ENCODE measurements around the gene PLD1.
"Not testable (repeated sequence)": the region's sequence is repeated elsewhere in the genome, so short reads cannot be mapped to it uniquely, and the experiment has no call there.

DNA sequence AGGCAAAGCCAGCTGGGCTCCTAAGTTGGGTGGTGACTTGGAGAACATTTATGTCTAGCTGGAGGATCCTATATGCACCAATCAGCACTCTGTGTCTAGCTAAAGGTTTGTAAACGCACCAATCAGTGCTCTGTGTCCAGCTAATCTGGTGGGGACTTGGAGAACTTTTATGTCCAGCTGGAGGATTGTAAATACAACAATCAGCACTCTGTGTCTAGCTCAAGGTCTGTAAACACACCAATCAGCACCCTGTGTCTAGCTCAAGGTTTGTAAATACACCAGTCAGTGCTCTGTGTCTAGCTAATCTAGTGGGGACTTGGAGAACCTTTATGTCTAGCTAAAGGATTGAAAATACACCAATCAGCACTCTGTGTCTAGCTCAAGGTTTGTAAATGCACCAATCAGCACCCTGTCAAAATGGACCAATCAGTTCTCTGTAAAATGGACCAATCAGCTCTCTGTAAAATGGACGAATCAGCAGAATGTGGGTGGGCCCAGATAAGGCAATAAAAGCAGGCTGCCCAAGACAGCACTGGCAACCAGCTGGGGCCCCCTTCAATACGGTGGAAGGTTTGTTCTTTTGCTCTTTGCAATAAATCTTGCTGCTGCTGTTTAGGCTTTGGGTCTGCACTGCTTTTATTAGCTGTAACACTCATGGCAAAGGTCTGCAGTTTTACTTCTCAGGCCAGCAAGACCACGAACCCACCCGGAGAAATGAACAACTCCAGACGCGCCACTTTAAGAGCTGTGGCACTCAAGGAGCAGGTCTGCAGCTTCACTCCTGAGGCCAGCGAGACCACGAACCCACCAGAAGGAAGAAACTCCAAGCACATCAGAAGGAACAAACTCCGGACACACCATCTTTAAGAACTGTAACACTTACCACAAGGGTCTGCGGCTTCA is 63.7 kb downstream of the PLD1 start:
- not testable (repeated sequence) for TF ChIP-seq NRF1 (IDR thresholded peaks at IDR 0.05; ENCODE audit: low read depth, low read length); CREB1 (IDR thresholded peaks at IDR 0.05); BRCA1 (IDR thresholded peaks at IDR 0.05; ENCODE audit: low read depth, low read length); SIN3A (conservative IDR thresholded peaks at IDR 0.05 in 1 of 2, IDR thresholded peaks at IDR 0.05 in 1 of 2; ENCODE audit: low read depth in 1 of 2, low read length in 2 of 2); RAD21 (IDR thresholded peaks at IDR 0.05 in 1 of 2, conservative IDR thresholded peaks at IDR 0.05 in 1 of 2; ENCODE audit: low read depth in 2 of 2, low read length in 2 of 2); BCL11A (IDR thresholded peaks at IDR 0.05; ENCODE audit: low read depth in 2 of 2, low read length in 2 of 2)
- TF ChIP-seq, protein P1, sequence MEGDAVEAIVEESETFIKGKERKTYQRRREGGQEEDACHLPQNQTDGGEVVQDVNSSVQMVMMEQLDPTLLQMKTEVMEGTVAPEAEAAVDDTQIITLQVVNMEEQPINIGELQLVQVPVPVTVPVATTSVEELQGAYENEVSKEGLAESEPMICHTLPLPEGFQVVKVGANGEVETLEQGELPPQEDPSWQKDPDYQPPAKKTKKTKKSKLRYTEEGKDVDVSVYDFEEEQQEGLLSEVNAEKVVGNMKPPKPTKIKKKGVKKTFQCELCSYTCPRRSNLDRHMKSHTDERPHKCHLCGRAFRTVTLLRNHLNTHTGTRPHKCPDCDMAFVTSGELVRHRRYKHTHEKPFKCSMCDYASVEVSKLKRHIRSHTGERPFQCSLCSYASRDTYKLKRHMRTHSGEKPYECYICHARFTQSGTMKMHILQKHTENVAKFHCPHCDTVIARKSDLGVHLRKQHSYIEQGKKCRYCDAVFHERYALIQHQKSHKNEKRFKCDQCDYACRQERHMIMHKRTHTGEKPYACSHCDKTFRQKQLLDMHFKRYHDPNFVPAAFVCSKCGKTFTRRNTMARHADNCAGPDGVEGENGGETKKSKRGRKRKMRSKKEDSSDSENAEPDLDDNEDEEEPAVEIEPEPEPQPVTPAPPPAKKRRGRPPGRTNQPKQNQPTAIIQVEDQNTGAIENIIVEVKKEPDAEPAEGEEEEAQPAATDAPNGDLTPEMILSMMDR (IDR thresholded peaks at IDR 0.05; ENCODE audit: control extremely low read depth in 1 of 3, insufficient read depth in 1 of 3, low read depth in 1 of 3, low read length in 3 of 3) = not testable (repeated sequence)
- TF ChIP-seq, protein P2, sequence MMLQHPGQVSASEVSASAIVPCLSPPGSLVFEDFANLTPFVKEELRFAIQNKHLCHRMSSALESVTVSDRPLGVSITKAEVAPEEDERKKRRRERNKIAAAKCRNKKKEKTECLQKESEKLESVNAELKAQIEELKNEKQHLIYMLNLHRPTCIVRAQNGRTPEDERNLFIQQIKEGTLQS (IDR thresholded peaks at IDR 0.05; ENCODE audit: insufficient read depth, low read depth, low read length) = not testable (repeated sequence)

Data from H1 (cell line).